Keratinocyte (primary cell): ENCODE results near the gene NUP210.
"Not testable (repeated sequence)": the region's sequence is repeated elsewhere in the genome, so short reads cannot be mapped to it uniquely, and the experiment has no call there.

Experiments used
- CTCF ChIP-seq, 3 experiments: IDR thresholded peaks in 1 of 3; conservative IDR thresholded peaks in 1 of 3; optimal IDR thresholded peaks in 1 of 3; 2 replicates in 2 of 3; 3 replicates in 1 of 3; pipeline versions ENCODE3 to v1.5.1; 2011; ENCODE audit warnings: low read length in 3 of 3, mild to moderate bottlenecking in 3 of 3, moderate library complexity in 2 of 3, control low read depth in 1 of 3, inconsistent platforms in 1 of 3; ENCODE audit not compliant: insufficient read depth in 2 of 3; ENCODE audit errors: extremely low read depth in 1 of 3
- EZH2 ChIP-seq: IDR thresholded peaks from one replicate; pipeline ENCODE4 v1.6.1; 2012; ENCODE audit warnings: inconsistent platforms, mild to moderate bottlenecking, low read length, moderate library complexity

- not testable (repeated sequence) for TF ChIP-seq CTCF (optimal IDR thresholded peaks at IDR 0.05 in 1 of 3, IDR thresholded peaks at IDR 0.05 in 1 of 3, conservative IDR thresholded peaks at IDR 0.05 in 1 of 3; ENCODE audit: extremely low read depth in 1 of 3, insufficient read depth in 2 of 3, low read length in 3 of 3); EZH2
Observed at GRCh38 chr3:13377741-13378140, 42.4 kb downstream of the NUP210 start.
